ENCODE data around the gene SGSM1. TPM values are rescaled to one million over a fixed set of nuclear protein-coding genes. Genes with fewer than 3 reads are reported as not detected.

SGSM1 gene
- total RNA-seq, 1 donor from 2014 or later, result 0.14 TPM

GRCh38 chr22:24969560-24970301 is 163.7 kb downstream of the SGSM1 start:
- H3K4me3 Mint-ChIP-seq, result no peak overlapping the region
- no peaks in the 10 kb centered on the region for H3K36me3 Mint-ChIP-seq (ENCODE audit: low read depth)
- H3K27ac Mint-ChIP-seq, result no peak overlapping the region
- no peak for DNase-seq
- no peaks in the 10 kb centered on the region for H3K4me1 Mint-ChIP-seq
- intact Hi-C loops (cut with micrococcal nuclease), result no loop called here
- H3K9me3 Mint-ChIP-seq, result no peaks in the 10 kb centered on the region
- H3K27me3 Mint-ChIP-seq, result peaks cover 11% of the 10 kb centered on the region

GRCh38 chr22:24972369-24972768 is 166.4 kb downstream of the SGSM1 start:
- no peak overlapping the region for H3K27ac Mint-ChIP-seq
- no peaks in the 10 kb centered on the region for H3K4me1 Mint-ChIP-seq
- no peak overlapping the region for H3K4me3 Mint-ChIP-seq
- intact Hi-C loops (cut with micrococcal nuclease), result no loop called here
- no peak for DNase-seq
- no peaks in the 10 kb centered on the region for H3K36me3 Mint-ChIP-seq (ENCODE audit: low read depth)
- H3K27me3 Mint-ChIP-seq, result peaks cover 11% of the 10 kb centered on the region
- H3K9me3 Mint-ChIP-seq, result no peaks in the 10 kb centered on the region

GRCh38 chr22:24973872-24974271 is 167.9 kb downstream of the SGSM1 start:
- DNase-seq, result no peak
- Mint-ChIP-seq H3K4me1 (peaks cover 4% of the 10 kb centered on the region), H3K4me3 (no peak overlapping the region), H3K27ac (no peak overlapping the region), H3K36me3 (ENCODE audit: low read depth) (no peaks in the 10 kb centered on the region), H3K27me3 (peaks cover 11% of the 10 kb centered on the region), H3K9me3 (no peaks in the 10 kb centered on the region)
- intact Hi-C loops (cut with micrococcal nuclease), result no loop called here

- Mint-ChIP-seq H3K36me3 (ENCODE audit: low read depth) (no peaks in the 10 kb centered on the region), H3K4me1 (peaks cover 6% of the 10 kb centered on the region), H3K4me3 (no peak overlapping the region), H3K27ac (no peak overlapping the region), H3K9me3 (no peaks in the 10 kb centered on the region), H3K27me3 (peaks cover 13% of the 10 kb centered on the region)
- intact Hi-C loops (cut with micrococcal nuclease), result no loop called here
- DNase-seq, result no peak
These were observed 169.2 kb downstream of the SGSM1 start for GRCh38 chr22:24975125-24975640.

- Mint-ChIP-seq H3K9me3 (no peaks in the 10 kb centered on the region), H3K36me3 (ENCODE audit: low read depth) (no peaks in the 10 kb centered on the region), H3K27ac (no peak overlapping the region), H3K4me1 (peaks cover 6% of the 10 kb centered on the region), H3K27me3 (peaks cover 13% of the 10 kb centered on the region), H3K4me3 (no peak overlapping the region)
- no peak for DNase-seq
- intact Hi-C loops (cut with micrococcal nuclease), result no loop called here
These were observed 169.9 kb downstream of the SGSM1 start for GRCh38 chr22:24975813-24976341.

- intact Hi-C loops (cut with micrococcal nuclease), result no loop called here
- H3K4me3 Mint-ChIP-seq, result no peak overlapping the region
These were observed 170.6 kb downstream of the SGSM1 start for GRCh38 chr22:24976442-24977218.

More at GRCh38 chr22:24976442-24977218, 170.6 kb downstream of the SGSM1 start:
- no peaks in the 10 kb centered on the region for H3K36me3 Mint-ChIP-seq (ENCODE audit: low read depth)
- H3K9me3 Mint-ChIP-seq, result no peaks in the 10 kb centered on the region
- no peak overlapping the region for H3K27ac Mint-ChIP-seq
- H3K27me3 Mint-ChIP-seq, result peaks cover 10% of the 10 kb centered on the region
- no peak for DNase-seq
- peaks cover 6% of the 10 kb centered on the region for H3K4me1 Mint-ChIP-seq

Other genes with a start within 250 kb of the SGSM1 start
- gene LRRC75B, start 213.1 kb upstream of the SGSM1 start, total RNA-seq, result 2.6 and 3.2 TPM in 2 replicates
- gene GGT1, start 203.0 kb upstream of the SGSM1 start, total RNA-seq, result 49.0 and 52.9 TPM in 2 replicates
- not detected in 2 replicates for gene PIWIL3, start 31.5 kb upstream of the SGSM1 start, total RNA-seq
- gene LHFPL7, start 140.5 kb downstream of the SGSM1 start, total RNA-seq, result not detected in 2 replicates
- 11.2 and 11.4 TPM in 2 replicates for gene KIAA1671, start 146.5 kb downstream of the SGSM1 start, total RNA-seq

All from activated CD4-positive, alpha-beta T cell treated with anti-CD3 and anti-CD28 coated beads, Interleukin-2, amount 10 ng/mL, durations not matched to agents 24 days and 14 days (primary cell).